ENCODE data around the gene CDH4.

DNA sequence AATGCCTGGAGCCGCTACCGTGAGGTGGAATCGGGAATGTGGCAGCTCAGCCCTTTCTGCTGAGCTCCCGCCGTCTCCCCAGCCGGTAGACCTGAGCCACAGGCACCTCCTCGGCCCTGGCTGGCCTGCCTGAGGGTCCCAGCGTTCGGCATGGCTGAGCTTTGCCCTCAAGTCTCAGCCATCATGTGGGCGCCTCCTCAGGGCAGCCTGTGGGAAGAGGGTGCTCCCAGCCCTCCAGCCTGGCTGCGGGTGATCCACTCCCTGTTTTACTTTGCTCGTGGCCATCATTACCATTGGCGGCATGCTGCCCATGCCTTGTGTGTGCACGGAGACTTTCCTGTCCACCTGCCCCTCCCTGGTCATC lies 329.7 kb downstream of the CDH4 start:
- TF ChIP-seq, protein P1, sequence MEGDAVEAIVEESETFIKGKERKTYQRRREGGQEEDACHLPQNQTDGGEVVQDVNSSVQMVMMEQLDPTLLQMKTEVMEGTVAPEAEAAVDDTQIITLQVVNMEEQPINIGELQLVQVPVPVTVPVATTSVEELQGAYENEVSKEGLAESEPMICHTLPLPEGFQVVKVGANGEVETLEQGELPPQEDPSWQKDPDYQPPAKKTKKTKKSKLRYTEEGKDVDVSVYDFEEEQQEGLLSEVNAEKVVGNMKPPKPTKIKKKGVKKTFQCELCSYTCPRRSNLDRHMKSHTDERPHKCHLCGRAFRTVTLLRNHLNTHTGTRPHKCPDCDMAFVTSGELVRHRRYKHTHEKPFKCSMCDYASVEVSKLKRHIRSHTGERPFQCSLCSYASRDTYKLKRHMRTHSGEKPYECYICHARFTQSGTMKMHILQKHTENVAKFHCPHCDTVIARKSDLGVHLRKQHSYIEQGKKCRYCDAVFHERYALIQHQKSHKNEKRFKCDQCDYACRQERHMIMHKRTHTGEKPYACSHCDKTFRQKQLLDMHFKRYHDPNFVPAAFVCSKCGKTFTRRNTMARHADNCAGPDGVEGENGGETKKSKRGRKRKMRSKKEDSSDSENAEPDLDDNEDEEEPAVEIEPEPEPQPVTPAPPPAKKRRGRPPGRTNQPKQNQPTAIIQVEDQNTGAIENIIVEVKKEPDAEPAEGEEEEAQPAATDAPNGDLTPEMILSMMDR (conservative IDR thresholded peaks at IDR 0.05) = no peak
- TF ChIP-seq ZFX (IDR thresholded peaks at IDR 0.05) = no peak

Measured in C4-2B (cell line).